A673 (cell line): ENCODE data around the gene EFTUD2. TPM values are rescaled to one million over a fixed set of nuclear protein-coding genes. Genes with fewer than 3 reads are reported as not detected.

Experiments
- BruUV-seq: library from RNA; stranded (reverse); fragments of 400-500 nt; replicated peaks from 2 replicates; lab custom pipeline; 2021; lab: Mats Ljungman, UMichigan
- CTCF ChIA-PET: fragments of 300-600 bp; sonication (Branson Sonifier 250); formaldehyde crosslinking; loops from one replicate; lab custom pipeline; 2022; ENCODE audit warnings: antibody characterized with exemption; lab: Charles Lee
- POLR2A ChIA-PET: fragments of 300-600 bp; sonication (Branson Sonifier 250); formaldehyde crosslinking; loops from one replicate; lab custom pipeline; 2022; ENCODE audit warnings: antibody characterized with exemption; ENCODE audit not compliant: low non-redundant PET; lab: Charles Lee
- DNase-seq: peaks from one replicate; pipeline ENCODE4 v3.0.0-alpha.2; 2015; ENCODE audit warnings: low spot score
- H3K27ac ChIP-seq: fragments of 200-600 bp; sonication (generic); 2 replicates; pipeline ENCODE4 v1.5.1; 2016; ENCODE audit warnings: mixed run types, low read depth, mild to moderate bottlenecking, mixed read lengths, antibody characterized with exemption, low read length; ENCODE audit not compliant: poor library complexity, severe bottlenecking
- H3K27me3 ChIP-seq: fragments of 200-600 bp; sonication (generic); replicated peaks from 2 replicates; pipeline ENCODE4 v1.6.1; 2017; ENCODE audit warnings: mixed run types, low read depth, mild to moderate bottlenecking, mixed read lengths, antibody characterized with exemption, low read length; ENCODE audit not compliant: insufficient read depth, poor library complexity
- H3K36me3 ChIP-seq: fragments of 200-600 bp; sonication (generic); 2 replicates; pipeline ENCODE4 v1.6.1; 2016; ENCODE audit warnings: mixed run types, mild to moderate bottlenecking, mixed read lengths, antibody characterized with exemption, low read length; ENCODE audit not compliant: insufficient read depth, poor library complexity, severe bottlenecking
- H3K4me1 ChIP-seq: fragments of 200-600 bp; sonication (generic); 2 replicates; pipeline ENCODE4 v1.6.1; 2017; ENCODE audit warnings: mixed run types, mild to moderate bottlenecking, mixed read lengths, antibody characterized with exemption, low read length; ENCODE audit not compliant: insufficient read depth, poor library complexity, severe bottlenecking
- H3K4me3 ChIP-seq: fragments of 200-600 bp; sonication (generic); 2 replicates; pipeline ENCODE4 v1.5.1; 2016; ENCODE audit warnings: low read depth, mixed run types, mild to moderate bottlenecking, mixed read lengths, low read length; ENCODE audit not compliant: poor library complexity, severe bottlenecking
- H3K9me3 ChIP-seq: fragments of 200-600 bp; sonication (generic); 2 replicates; pipeline ENCODE4 v1.6.1; 2016; ENCODE audit warnings: mixed run types, low read depth, mild to moderate bottlenecking, mixed read lengths, antibody characterized with exemption, low read length; ENCODE audit not compliant: poor library complexity, severe bottlenecking
- EZH2 ChIP-seq: fragments of 200-600 bp; sonication (generic); IDR thresholded peaks from 2 replicates; pipeline ENCODE4 v1.6.1; 2017; ENCODE audit warnings: borderline replicate concordance, low read depth, mild to moderate bottlenecking, mixed read lengths, antibody characterized with exemption, low read length; ENCODE audit not compliant: poor library complexity, severe bottlenecking
- intact Hi-C: fragments of 100-400 bp; cut with micrococcal nuclease; formaldehyde crosslinking; loops from one replicate; pipeline ENCODE4 v1.10.0; 2022; ENCODE audit not compliant: unreplicated experiment
- total RNA-seq: library from RNA; stranded (reverse); gene quantifications from 2 replicates; pipeline ENCODE4 v1.2.3, GENCODE V29; 2021
- TF ChIP-seq, protein P1 (sequence below): fragments of 300-800, 200-600 bp; sonication (generic); conservative IDR thresholded peaks from 2 replicates; pipeline ENCODE4 v1.5.1; 2017; ENCODE audit warnings: low read depth, mild to moderate bottlenecking, antibody characterized with exemption, low read length, moderate library complexity, mixed read lengths

The EFTUD2 gene
- total RNA-seq, 1 experiment from 2014 or later: 144 TPM

DNA sequence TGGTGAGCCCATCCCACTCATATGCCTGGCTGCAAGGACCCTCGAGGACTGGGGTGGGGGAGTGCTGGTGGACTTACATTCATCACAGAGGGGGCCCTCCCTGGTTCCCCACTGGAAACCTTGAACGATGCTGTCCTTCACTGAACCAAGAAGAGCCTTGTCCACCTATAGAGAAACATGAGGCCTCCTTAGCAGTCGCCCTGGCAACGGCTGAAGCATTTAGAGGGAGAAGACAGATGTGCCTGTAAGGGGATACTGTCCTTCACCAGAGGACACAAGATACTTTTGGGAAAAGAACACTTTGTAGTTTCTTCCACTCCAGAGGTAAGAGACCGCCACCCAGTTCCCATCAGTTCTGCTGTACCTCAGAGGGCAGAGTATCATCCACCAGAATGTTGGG is 45.1 kb downstream of the EFTUD2 start:
- Histone ChIP-seq H3K27me3 (no peaks in the 10 kb centered on the region), H3K4me1 (no peaks in the 10 kb centered on the region), H3K36me3 (peaks cover 15% of the 10 kb centered on the region), H3K27ac (no peak overlapping the region), H3K4me3 (no peak overlapping the region), H3K9me3 (no peaks in the 10 kb centered on the region)
- no TSS peak for BruUV-seq
- DNase-seq: no peak
- CTCF ChIA-PET: no interaction called here
- TF ChIP-seq EZH2: no peak
- TF ChIP-seq, protein P1, sequence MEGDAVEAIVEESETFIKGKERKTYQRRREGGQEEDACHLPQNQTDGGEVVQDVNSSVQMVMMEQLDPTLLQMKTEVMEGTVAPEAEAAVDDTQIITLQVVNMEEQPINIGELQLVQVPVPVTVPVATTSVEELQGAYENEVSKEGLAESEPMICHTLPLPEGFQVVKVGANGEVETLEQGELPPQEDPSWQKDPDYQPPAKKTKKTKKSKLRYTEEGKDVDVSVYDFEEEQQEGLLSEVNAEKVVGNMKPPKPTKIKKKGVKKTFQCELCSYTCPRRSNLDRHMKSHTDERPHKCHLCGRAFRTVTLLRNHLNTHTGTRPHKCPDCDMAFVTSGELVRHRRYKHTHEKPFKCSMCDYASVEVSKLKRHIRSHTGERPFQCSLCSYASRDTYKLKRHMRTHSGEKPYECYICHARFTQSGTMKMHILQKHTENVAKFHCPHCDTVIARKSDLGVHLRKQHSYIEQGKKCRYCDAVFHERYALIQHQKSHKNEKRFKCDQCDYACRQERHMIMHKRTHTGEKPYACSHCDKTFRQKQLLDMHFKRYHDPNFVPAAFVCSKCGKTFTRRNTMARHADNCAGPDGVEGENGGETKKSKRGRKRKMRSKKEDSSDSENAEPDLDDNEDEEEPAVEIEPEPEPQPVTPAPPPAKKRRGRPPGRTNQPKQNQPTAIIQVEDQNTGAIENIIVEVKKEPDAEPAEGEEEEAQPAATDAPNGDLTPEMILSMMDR: no peak
- POLR2A ChIA-PET: no interaction called here
- intact Hi-C loops: no loop called here

DNA sequence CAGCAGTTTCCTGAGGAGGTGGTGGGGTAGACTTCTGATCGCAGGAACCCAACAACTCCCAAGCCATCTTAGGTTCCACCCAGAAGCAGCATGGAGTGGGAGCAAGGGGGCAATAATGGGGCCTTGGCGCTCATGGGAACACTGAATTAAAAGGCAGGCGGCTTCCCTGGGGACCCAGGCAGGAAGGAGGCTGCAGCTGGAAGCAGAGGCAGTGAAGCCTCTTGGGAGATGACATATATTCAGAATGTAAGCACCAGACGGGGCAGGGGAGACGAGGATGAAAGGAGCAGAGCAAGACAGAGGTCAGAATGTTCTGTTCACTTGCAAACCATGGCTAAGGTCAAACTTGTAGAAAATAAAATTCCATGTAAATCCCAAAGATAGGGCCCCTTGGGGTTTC is 48.6 kb downstream of the EFTUD2 start:
- Histone ChIP-seq H3K36me3 (peaks cover 13% of the 10 kb centered on the region), H3K4me3 (no peak overlapping the region), H3K27me3 (no peaks in the 10 kb centered on the region), H3K9me3 (no peaks in the 10 kb centered on the region), H3K27ac (no peak overlapping the region), H3K4me1 (no peaks in the 10 kb centered on the region)
- TF ChIP-seq EZH2: no peak
- TF ChIP-seq, protein P1: no peak
- peak; percentile 9 for DNase-seq
- BruUV-seq: no TSS peak
- CTCF ChIA-PET: no interaction called here
- POLR2A ChIA-PET: no interaction called here
- intact Hi-C loops: no loop called here

DNA sequence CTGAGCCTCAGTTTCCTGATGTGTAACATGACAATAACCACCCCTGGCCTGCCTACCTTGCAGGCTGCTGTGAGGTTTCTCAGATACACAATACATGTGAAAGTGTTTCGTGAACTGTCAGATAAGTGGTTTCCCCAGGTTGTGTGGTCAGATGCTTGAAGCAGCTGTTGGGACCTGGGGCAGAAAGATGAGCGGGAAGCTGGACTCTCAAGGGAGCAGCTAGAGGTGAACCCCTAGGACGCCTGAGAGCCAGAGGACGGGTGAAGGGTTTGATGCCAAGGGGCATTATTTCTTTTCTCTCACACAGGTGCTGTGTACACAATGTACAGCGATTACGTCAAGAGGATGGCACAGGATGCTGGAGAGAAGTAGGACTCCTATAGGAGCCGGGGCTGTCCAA is 49.2 kb downstream of the EFTUD2 start:
- CTCF ChIA-PET: no interaction called here
- Histone ChIP-seq H3K4me1 (no peaks in the 10 kb centered on the region), H3K36me3 (peaks cover 13% of the 10 kb centered on the region), H3K9me3 (no peaks in the 10 kb centered on the region), H3K27ac (no peak overlapping the region), H3K4me3 (no peak overlapping the region), H3K27me3 (no peaks in the 10 kb centered on the region)
- BruUV-seq: no TSS peak
- TF ChIP-seq, protein P1: no peak
- no peak for TF ChIP-seq EZH2
- no peak for DNase-seq
- intact Hi-C loops: no loop called here
- POLR2A ChIA-PET: no interaction called here
